AG20443 (cell line): Measurements from ENCODE around the gene ATP5F1B.

Experiments
- DNase-seq: peaks from one replicate; pipeline ENCODE4 v3.0.0; 2012; ENCODE audit warnings: low spot score, mixed read lengths

ATP5F1B gene

GRCh38 chr12:56616925-56617324 lies 28.9 kb downstream of the ATP5F1B start:
- no peak for DNase-seq

GRCh38 chr12:56616244-56616643 lies 29.5 kb downstream of the ATP5F1B start:
- no peak for DNase-seq

GRCh38 chr12:56614627-56615026 lies 31.2 kb downstream of the ATP5F1B start:
- DNase-seq: no peak

- DNase-seq: no peak
Observed at GRCh38 chr12:56604355-56604754, 41.4 kb downstream of the ATP5F1B start.

GRCh38 chr12:56602239-56602638 lies 43.5 kb downstream of the ATP5F1B start:
- no peak for DNase-seq

- DNase-seq: peak; percentile 29
Observed at GRCh38 chr12:56601503-56601902, 44.3 kb downstream of the ATP5F1B start.

- DNase-seq: no peak
Observed at GRCh38 chr12:56600753-56601152, 45.0 kb downstream of the ATP5F1B start.

GRCh38 chr12:56599797-56600196 lies 46.0 kb downstream of the ATP5F1B start:
- no peak for DNase-seq

- no peak for DNase-seq
Observed at GRCh38 chr12:56599041-56599440, 46.7 kb downstream of the ATP5F1B start.

GRCh38 chr12:56596815-56597214 lies 49.0 kb downstream of the ATP5F1B start:
- no peak for DNase-seq

- peak; percentile 87 for DNase-seq
Observed at GRCh38 chr12:56593909-56594621, 51.7 kb downstream of the ATP5F1B start.

GRCh38 chr12:56591961-56592360 lies 53.8 kb downstream of the ATP5F1B start:
- DNase-seq: peak; percentile 51

- no peak for DNase-seq
Observed at GRCh38 chr12:56591126-56591525, 54.7 kb downstream of the ATP5F1B start.

- DNase-seq: no peak
Observed at GRCh38 chr12:56590237-56590830, 55.5 kb downstream of the ATP5F1B start.

GRCh38 chr12:56589783-56590182 lies 56.0 kb downstream of the ATP5F1B start:
- no peak for DNase-seq
